ENCODE data around the gene TANC1.

The TANC1 gene

GRCh38 chr2:158955842-158956365 lies 12.5 kb upstream of the TANC1 start:
- H3K4me3 ChIP-seq (ENCODE audit: low read length, poor library complexity, severe bottlenecking), result no peak overlapping the region
- H3K4me2 ChIP-seq (ENCODE audit: low read depth, low read length, poor library complexity, severe bottlenecking), result no peak overlapping the region
- no peak overlapping the region for H2AFZ ChIP-seq (ENCODE audit: low read length)
- H3K27me3 ChIP-seq (ENCODE audit: insufficient read depth, low read length, poor library complexity, severe bottlenecking), result peaks cover 8% of the 10 kb centered on the region
- no peaks in the 10 kb centered on the region for H4K20me1 ChIP-seq (ENCODE audit: insufficient read depth, low read length, poor library complexity, severe bottlenecking)
- H3F3A ChIP-seq (ENCODE audit: low read depth), result no peaks in the 10 kb centered on the region
- H3K36me3 ChIP-seq (ENCODE audit: insufficient read depth, low read length), result no peaks in the 10 kb centered on the region
- H3K4me1 ChIP-seq (ENCODE audit: insufficient read depth, low read length, poor library complexity, severe bottlenecking), result peaks cover 16% of the 10 kb centered on the region
- H3K9me3 ChIP-seq (ENCODE audit: insufficient read depth, low read depth, low read length), result no peaks in the 10 kb centered on the region
- TF ChIP-seq EZH2phosphoT487 (IDR thresholded peaks at IDR 0.05; ENCODE audit: borderline replicate concordance), result no peak
- TF ChIP-seq CTCF (conservative IDR thresholded peaks at IDR 0.05; ENCODE audit: low read length), result no peak
- no peak overlapping the region for H3K9ac ChIP-seq (ENCODE audit: low read depth, low read length, poor library complexity, severe bottlenecking)
- no peaks in the 10 kb centered on the region for H3K79me2 ChIP-seq (ENCODE audit: insufficient read depth, low read length)
- no peaks in the 10 kb centered on the region for H3K9me2 ChIP-seq (replicated peaks; ENCODE audit: low read depth, low read length)

GRCh38 chr2:158958365-158958764 lies 10.1 kb upstream of the TANC1 start:
- H2AFZ ChIP-seq (ENCODE audit: low read length), result no peak overlapping the region
- no peak overlapping the region for H3K9ac ChIP-seq (ENCODE audit: low read depth, low read length, poor library complexity, severe bottlenecking)
- H3K36me3 ChIP-seq (ENCODE audit: insufficient read depth, low read length), result no peaks in the 10 kb centered on the region
- no peaks in the 10 kb centered on the region for H3K79me2 ChIP-seq (ENCODE audit: insufficient read depth, low read length)
- TF ChIP-seq CTCF (conservative IDR thresholded peaks at IDR 0.05; ENCODE audit: low read length) (no peak), EZH2phosphoT487 (IDR thresholded peaks at IDR 0.05; ENCODE audit: borderline replicate concordance) (no peak)
- H3K4me2 ChIP-seq (ENCODE audit: low read depth, low read length, poor library complexity, severe bottlenecking), result no peak overlapping the region
- no peaks in the 10 kb centered on the region for H3F3A ChIP-seq (ENCODE audit: low read depth)
- H3K9me3 ChIP-seq (ENCODE audit: insufficient read depth, low read depth, low read length), result no peaks in the 10 kb centered on the region
- peaks cover 14% of the 10 kb centered on the region for H3K4me1 ChIP-seq (ENCODE audit: insufficient read depth, low read length, poor library complexity, severe bottlenecking)
- no peaks in the 10 kb centered on the region for H3K9me2 ChIP-seq (replicated peaks; ENCODE audit: low read depth, low read length)
- peaks cover 8% of the 10 kb centered on the region for H3K27me3 ChIP-seq (ENCODE audit: insufficient read depth, low read length, poor library complexity, severe bottlenecking)
- no peaks in the 10 kb centered on the region for H4K20me1 ChIP-seq (ENCODE audit: insufficient read depth, low read length, poor library complexity, severe bottlenecking)
- no peak overlapping the region for H3K4me3 ChIP-seq (ENCODE audit: low read length, poor library complexity, severe bottlenecking)

GRCh38 chr2:158960193-158960592 lies 8.2 kb upstream of the TANC1 start:
- H3K9me2 ChIP-seq (replicated peaks; ENCODE audit: low read depth, low read length), result no peaks in the 10 kb centered on the region
- no peak overlapping the region for H3K9ac ChIP-seq (ENCODE audit: low read depth, low read length, poor library complexity, severe bottlenecking)
- H4K20me1 ChIP-seq (ENCODE audit: insufficient read depth, low read length, poor library complexity, severe bottlenecking), result no peaks in the 10 kb centered on the region
- no peak overlapping the region for H3K4me3 ChIP-seq (ENCODE audit: low read length, poor library complexity, severe bottlenecking)
- no peaks in the 10 kb centered on the region for H3F3A ChIP-seq (ENCODE audit: low read depth)
- H3K4me1 ChIP-seq (ENCODE audit: insufficient read depth, low read length, poor library complexity, severe bottlenecking), result no peaks in the 10 kb centered on the region
- TF ChIP-seq EZH2phosphoT487 (IDR thresholded peaks at IDR 0.05; ENCODE audit: borderline replicate concordance) (no peak), CTCF (conservative IDR thresholded peaks at IDR 0.05; ENCODE audit: low read length) (no peak)
- H3K4me2 ChIP-seq (ENCODE audit: low read depth, low read length, poor library complexity, severe bottlenecking), result no peak overlapping the region
- H2AFZ ChIP-seq (ENCODE audit: low read length), result no peak overlapping the region
- H3K27me3 ChIP-seq (ENCODE audit: insufficient read depth, low read length, poor library complexity, severe bottlenecking), result peaks cover 8% of the 10 kb centered on the region
- no peaks in the 10 kb centered on the region for H3K9me3 ChIP-seq (ENCODE audit: insufficient read depth, low read depth, low read length)
- no peaks in the 10 kb centered on the region for H3K79me2 ChIP-seq (ENCODE audit: insufficient read depth, low read length)
- no peaks in the 10 kb centered on the region for H3K36me3 ChIP-seq (ENCODE audit: insufficient read depth, low read length)
